Cardiac fibroblast (primary cell): ENCODE data around the gene MMP15.

Source experiments
- DNase-seq, 2 donors: peaks; one replicate each; pipeline versions ENCODE4 v3.0.0 to v3.0.0-alpha.2; 2010; ENCODE audit warnings: low read depth in 2 of 2
- H3K4me3 ChIP-seq, 2 donors: replicated peaks in 1 of 2; 1 replicate in 1 of 2; 2 replicates in 1 of 2; pipeline ENCODE4 v1.5.1; 2011; ENCODE audit warnings: low read depth in 2 of 2, low read length in 2 of 2, mild to moderate bottlenecking in 2 of 2, moderate library complexity in 1 of 2
- CTCF ChIP-seq: IDR thresholded peaks from one replicate; pipeline ENCODE4 v1.5.1; 2011; ENCODE audit warnings: low read depth, mild to moderate bottlenecking, low read length, inconsistent platforms

Gene MMP15

GRCh38 chr16:58018803-58019202 lies 6.8 kb upstream of the MMP15 start:
- no peak for TF ChIP-seq CTCF
- H3K4me3 ChIP-seq, result no peak overlapping the region
- no peak for DNase-seq

DNA sequence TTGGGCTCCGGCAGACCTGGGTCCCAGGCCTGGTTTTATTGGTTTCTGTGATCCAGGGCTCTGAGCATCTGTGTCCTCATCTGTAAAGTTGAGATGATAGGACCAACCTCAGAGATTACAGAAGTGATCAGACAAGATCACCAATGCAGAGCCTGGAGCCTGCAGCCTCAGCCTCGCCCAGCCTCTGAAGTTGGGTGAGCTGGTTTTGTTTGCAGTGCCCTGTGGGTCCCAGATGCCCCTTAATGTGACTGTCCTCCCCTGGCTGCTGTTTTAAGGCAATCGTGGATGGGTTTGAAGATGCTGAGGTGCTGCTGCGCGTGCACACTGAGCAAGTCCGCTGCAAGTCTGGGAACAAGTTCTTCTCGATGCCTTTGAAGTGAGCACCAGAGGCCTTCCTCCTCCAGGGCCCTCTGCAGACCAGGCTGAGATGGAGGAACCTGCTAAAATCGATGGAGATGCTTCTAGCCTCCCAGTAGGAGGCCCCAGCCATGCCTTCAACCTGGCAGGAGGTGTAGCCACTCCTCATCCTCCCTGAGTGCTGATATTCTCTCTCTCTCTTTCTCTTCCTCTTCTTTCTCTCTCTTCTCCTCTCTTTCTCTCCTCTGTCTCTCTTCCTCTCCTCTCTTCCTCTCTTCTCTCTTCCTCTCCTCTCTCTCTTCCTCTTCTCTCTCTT lies 5.6 kb upstream of the MMP15 start:
- no peak for TF ChIP-seq CTCF
- no peak for DNase-seq
- H3K4me3 ChIP-seq, result no peak overlapping the region

- H3K4me3 ChIP-seq, result no peak overlapping the region
- TF ChIP-seq CTCF, result peak; percentile 85
- DNase-seq, result peak; percentile 54 to 64
These were observed 4.7 kb upstream of the MMP15 start for GRCh38 chr16:58020628-58021521.

GRCh38 chr16:58021661-58022551 lies 3.6 kb upstream of the MMP15 start:
- no peak overlapping the region for H3K4me3 ChIP-seq
- no peak for TF ChIP-seq CTCF
- peak; percentile 27 to 62 for DNase-seq

GRCh38 chr16:58022601-58023371 lies 2.8 kb upstream of the MMP15 start:
- DNase-seq, result peak; percentile 68 to 79
- no peak overlapping the region for H3K4me3 ChIP-seq
- TF ChIP-seq CTCF, result no peak
